SHP77 (cell line): ENCODE data around the gene TGFBI.

Experiments used
- DNase-seq, 2 experiments: peaks; one replicate each; lab custom pipeline; 2025; lab: John Stamatoyannopoulos, UW

The TGFBI gene

DNA sequence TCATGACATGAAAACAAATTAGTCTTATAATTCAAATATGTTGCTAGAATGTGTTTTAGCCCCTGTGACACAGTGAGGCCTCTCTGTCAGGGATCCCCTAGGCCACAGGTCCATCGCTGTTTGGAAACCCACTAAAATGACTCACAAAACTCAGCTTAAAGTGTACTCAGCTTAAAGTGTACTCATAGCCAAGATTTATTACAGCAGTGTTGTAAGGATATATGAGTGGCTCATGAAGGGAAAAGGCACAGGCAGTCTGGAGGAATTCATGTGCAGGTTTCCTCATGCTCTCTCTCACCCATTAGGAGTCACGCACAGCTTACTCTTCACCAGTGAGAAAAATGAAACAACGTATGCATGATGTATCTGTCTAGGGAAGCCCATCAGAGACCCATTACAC lies 24.4 kb upstream of the TGFBI start:
- no peak for DNase-seq

DNA sequence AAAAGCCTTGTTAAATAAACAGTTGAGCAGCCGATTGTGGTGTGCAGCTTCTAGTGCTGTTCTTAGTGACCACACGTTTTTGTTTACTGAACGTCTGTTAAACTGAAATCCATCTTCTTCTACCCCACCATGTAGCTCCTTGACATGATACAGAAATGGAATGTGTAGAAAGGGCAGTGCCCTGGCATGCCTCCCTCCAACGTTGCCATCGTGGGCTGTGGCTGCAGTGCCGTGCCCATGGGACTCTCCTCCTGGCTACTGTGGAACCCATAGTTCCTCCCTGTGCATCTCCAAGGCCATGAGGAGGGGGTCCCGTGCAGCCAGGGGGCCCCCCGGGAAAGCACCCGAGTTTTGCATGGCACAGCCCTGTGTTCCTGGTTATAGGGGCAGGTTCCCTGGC lies 23.3 kb upstream of the TGFBI start:
- DNase-seq = no peak

DNA sequence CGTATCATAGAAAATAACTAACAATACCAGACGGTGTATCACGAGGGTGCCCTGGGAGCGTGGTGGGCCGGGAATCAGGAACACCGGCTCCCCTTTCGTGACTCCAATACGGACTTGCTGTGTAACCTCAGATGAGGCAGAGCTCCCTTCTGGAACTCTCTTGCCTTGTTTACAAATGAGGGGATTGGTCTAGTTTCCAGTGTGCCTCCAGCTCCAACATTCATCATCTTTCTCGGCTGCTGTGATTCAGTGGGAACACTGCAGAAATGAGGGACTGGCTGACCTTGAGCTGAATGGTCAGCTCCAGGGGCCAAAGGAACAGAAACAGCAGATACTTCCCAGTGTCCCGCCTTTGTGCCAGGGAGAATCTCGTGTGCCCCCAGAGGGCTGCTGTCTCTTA lies 22.6 kb upstream of the TGFBI start:
- no peak for DNase-seq

DNA sequence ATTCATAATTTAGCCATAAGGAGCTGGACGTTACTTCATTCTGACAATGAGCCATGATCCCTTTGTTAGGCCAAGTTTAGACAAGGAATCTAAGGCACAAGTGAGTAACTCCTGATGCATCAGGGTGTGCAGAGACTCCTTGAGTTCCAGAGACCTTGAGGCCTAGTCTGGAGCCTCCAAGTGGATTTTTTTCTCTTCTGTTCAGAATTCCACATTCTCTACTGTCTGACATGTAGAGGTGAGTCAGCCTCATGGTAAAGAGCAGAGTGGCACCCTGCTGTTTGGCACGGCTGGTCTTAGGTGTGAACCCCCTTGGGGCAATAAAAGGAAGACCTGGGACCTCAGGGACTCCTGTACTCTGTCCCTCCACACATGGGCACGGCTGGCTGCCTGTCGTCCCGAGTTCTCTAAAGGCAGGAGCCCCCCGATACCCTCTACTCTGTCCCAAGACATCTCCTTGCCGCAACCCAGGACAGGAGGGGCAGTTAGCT lies 22.0 kb upstream of the TGFBI start:
- no peak for DNase-seq

DNA sequence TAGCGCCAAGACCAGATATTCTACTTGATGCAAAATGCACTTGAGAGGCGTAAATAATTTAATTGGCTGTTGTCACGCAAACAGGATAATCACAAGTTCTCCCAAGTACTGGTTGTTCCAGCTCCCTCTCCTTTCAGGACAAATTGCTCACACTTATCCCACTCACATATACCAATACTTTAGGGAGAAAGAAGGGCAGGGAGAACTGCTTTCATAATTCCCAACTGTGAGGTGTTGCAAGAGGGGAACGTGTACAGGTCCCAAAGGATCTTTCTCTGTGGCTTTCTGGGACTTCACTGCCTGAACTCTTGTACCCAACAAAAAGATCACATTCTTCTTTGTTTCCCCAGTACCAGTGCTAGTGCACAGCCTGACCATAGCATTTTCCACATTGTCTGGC lies 21.5 kb upstream of the TGFBI start:
- DNase-seq = no peak

DNA sequence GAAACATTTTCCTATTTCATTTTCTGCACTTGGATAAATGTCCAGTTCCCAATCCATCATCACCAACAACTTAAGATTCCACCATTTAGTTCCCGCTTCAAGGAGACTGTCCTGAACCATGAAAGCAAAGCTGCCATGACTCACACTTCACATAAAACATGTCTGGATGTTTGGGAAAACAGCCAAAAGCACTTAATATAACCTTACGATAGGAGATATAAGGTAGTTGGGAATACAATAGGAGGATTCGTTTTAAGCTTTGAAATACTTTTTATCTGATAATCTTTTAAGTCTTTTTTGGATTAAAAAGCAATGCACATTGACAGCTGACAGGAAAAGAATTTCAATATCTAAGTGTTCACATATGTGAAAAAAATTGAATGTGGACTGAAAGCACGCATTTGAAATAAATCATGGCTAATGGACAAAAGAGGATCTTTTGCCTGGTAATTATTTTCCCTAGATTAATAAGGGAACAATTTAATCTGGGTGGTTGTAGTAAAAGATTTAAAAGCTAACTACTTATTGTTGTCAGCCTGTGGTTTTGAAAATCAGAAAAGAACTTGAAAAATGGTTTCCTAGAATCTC lies 17.3 kb upstream of the TGFBI start:
- no peak for DNase-seq

DNA sequence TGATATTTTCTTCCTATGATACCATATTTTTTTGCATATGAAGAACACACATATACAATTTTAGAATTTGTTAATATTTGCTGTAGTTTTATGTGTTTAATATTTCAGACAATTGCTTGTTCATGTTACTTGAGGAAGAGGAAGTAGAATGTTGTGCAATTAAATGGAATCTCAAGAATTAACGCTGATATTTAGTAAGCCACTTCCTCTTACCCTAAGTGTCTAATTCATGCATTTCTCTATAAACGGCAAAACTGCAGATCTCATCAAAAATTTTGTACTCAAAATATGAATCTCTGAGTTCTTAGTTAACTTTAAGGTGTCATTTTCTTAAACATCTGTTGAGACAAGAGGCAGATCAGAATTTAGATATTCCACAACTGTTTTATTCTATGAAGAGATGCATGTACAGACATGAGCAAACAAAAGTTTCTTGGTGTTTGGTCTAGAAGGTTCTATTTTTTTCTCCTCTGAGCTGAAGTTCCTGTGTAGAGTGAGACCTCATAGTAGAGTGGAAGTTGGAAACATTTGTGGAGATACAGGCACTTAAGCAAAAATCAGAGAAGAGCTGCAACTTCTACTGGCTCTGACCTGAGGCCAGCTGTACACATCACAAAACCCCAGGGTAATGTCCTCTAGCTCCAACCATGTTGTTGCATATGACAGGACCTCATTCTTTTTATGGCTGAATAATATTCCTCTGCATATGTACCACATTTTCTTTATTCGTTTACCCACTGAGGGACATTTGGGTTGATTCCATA lies 16.6 kb upstream of the TGFBI start:
- DNase-seq = no peak

DNA sequence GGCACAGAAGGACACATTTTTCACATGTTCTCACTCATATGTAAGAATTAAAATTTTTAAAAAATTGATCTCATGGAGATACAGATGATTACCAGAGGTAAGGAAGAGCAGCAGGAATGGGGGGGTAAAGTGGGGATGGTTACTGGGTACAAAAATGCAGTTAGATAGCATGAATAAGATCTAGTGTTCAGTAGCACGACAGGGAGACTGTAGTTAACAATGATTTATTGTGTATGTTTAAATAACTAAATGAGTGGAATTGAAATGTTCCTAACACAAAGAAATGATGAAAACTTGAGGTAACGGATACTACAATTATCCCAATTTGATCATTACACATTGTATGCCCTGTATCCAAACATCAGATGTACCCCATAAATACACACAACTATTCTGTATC lies 15.2 kb upstream of the TGFBI start:
- no peak for DNase-seq

DNA sequence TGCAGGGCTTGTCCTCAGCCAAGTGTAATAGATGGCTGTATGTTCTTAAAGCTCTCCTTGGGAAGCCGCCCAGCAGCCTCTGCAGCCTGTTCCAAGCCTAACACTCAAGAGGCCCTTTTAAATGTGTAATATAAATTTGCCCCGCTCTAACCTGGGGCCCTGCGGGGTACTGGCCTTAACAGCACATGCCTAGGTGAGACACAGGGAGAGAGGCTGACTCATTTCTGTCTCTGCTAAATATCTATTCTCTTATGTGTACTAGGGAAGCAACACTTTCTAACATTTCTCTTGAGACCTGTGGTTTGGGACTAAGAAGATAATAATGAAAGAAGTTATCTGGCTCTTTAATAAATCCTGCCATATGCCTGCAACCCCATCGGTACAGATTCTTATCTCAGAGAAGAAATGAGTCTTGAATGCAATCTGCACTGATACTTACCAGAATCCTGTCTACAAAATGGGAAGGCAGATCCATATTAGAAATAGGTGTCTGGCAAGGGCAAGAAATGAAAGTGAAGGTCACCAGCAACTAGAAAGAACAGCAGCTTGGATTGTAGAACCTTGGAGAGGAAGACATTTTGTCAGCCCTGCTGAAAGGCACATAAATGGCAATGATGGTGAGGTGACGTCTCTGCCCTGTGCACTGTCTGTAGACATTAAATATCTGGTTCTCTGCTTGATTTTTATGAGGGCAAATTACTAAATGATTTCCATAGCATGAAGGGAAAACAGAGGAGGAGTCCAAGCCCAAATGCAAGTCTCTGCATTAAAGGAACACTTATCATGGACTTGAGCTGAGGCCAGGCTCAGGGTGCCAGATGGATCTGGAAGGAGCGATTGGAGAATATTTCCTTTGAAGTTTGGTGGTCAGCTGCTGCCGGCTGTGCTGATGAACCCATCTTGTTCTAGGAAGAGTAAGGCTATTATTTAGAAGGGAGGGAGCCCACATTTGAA lies 14.5 kb upstream of the TGFBI start:
- DNase-seq = no peak

DNA sequence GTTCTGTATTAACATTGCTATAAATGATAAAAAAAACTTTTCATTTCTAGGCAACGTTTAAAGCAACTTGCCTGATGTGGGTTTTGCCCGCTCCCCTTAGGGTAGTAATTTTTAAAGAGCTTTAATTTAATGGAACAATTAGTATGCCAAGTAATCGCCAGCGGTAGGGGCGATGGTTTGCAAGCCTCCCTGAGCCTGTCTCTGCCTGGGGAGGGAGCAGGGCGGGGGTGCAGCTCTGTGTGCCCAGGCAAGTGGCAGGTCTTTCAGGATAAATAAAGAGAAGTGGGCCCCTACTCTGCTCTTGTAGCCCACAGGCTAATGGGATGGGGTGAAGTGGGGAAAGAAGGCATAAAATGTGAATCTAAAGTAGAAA lies 13.8 kb upstream of the TGFBI start:
- no peak for DNase-seq

DNA sequence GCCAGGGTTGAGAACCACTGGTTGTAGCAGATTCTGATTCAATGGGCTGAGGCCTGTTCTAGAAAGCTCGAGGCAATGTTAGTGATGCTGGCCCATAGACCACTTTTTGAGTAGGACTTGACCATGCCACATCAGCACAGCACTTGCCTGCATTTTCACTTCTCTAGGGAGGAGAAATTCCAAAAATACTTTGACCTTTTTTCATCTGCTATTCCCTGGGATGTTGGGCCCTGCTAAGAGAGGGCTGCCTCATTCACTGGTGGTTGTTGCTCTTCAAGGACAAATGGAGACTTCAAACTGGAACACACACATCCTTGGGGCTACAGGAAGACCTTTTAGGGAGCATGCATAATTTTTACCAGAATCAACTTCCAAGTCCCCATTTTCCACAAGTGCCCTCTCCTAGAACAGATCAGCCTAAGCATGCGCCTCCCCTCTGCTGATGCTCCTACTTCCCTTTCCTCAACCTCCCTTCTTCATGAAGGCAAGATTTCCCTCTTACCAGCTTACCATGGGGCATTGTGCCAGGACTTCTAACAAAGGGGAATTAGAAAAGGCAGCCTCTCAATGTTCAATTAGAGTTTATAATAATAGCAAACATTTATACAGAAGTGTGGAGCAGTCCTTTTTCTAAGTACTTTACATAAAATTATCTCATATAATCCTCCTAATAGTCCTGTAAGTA lies 12.7 kb upstream of the TGFBI start:
- DNase-seq = no peak

DNA sequence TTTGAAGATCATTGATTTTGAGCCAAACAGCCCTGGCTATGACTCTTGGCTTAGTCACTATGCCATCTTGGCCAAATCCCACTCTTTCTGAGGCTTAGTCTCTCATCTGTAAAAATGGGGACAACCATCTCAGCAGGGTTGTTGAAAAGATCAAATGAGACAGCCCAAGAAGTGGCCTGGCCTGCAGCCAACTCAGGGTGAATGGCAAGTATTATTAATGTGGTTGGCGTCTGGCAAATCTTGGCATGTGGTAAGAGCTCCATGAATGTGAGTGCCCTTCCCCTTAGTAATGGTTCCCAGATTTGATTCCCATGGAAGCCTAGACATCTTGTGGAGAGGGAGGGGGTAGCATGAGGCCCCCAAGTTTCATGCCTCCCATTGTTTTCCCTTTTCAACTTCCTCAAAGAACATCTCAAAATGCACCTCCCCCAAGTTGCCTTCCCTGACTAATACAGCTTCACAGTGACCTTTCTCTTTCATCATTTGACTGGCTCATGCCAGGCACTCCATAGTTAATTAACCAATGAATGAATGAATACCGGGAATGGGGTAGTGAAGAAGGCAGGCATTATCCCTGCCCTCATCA lies 11.8 kb upstream of the TGFBI start:
- no peak for DNase-seq

DNA sequence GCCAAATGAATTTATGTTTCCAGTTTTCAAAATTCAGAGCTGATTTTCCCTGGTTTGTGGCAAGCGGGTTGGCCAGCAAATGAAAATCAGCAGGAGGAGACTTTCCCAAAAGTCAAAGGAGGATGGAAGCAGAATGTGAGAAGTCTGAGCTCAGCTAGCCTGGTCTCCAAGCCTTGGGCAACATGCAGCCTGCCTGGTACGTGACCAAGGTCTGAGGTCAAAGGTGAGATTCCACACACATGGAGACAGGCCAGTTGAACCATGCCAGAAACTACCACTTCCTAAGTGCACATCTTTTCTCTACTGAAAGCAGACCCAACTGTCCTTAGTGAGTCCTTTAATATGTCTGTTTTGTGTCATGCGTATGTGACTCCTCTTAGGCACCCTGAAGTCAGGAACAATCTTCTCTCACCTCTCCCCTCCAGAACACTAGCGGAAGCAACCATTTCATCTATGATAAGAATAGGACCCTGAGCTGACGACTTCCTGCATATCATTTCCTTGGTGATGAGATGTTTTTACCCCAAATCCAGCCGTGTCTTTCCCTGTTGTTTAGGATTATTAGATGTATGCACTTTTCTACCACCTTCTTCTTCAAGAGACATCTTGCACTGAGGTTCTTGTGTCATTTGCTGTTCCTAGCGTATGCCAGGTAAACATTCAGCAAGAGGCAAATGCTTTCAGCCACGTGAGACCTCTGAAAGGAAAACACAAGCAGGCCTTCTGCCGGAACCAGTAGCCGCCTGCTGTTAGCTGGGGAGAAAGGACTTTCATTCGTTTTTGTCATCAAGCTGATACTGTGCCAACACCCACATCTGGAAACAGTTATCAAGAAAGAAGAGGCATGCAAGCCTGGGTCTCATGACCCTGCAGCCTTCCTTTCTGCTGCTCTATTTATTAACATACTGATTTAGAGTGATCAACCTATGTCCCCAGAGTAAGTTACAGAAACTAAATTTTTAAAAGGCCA lies 9.7 kb upstream of the TGFBI start:
- DNase-seq = peak in 1 of 2 experiments; percentile 37

DNA sequence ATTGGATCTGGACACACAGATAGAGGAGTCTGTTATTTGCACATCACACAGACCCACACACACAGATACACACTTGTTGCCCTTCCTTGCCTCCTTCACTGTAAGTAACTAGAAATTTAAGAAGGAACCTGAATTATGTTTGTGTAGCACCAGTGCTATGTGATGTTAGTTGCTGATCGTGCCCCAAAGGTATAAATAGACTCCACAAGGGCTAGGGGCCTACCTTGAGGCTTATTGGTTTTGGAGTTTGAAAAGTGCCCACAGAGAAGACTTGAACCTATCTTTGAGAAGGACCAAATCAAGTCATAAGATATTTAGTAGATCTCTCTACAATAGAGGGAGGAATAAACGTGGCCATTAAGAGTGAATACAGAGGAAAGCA lies 8.8 kb upstream of the TGFBI start:
- no peak for DNase-seq

DNA sequence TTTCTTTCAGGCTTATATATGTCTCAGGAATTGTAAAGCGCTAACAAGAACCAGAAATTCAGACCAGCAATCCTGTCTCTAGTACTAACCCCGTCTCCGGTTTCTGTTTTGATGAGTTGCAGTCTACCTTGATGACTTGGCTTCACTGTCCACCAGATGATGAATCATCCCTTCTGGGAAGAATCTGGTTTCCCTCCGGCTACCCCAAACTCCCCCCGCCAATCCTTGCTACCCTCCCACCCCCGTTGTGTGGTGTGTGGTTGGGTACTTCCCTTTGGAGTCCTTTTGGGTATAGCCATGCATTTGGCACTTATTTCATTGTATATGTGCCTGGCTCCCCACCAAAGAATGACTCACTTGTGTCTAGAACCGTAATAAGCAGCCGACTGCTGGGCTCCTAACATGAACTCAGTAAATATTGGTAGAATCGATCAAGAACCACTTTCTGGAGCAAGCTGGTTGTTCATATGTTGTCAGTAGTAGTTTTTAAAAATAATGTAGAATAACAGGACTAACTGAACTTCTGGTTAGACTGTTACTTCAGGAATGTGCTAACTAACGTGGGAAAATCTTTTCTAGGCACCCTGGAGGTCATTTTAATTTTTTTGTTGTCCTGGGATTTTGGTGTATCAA lies 8.3 kb upstream of the TGFBI start:
- DNase-seq = peak; percentile 19 to 68

DNA sequence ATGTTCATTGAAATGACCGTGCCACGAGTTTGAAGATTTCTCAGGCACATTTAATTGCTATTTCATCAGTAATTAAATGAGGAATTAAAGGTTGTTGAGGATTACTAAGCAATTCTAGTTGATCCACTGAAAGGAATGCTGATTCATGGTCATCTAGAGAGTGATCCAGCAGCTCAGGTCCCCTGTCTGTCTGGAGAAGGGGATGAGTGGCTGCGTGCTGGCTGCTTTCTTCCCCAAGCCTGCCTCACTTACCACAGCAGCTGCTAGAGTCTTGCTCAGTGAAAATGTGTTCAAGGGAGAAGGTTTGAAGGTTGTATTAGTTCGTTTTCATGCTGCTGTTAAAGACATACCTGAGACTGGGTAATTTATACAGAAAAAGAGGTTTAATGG lies 7.8 kb upstream of the TGFBI start:
- DNase-seq = peak in 1 of 2 experiments; percentile 20

DNA sequence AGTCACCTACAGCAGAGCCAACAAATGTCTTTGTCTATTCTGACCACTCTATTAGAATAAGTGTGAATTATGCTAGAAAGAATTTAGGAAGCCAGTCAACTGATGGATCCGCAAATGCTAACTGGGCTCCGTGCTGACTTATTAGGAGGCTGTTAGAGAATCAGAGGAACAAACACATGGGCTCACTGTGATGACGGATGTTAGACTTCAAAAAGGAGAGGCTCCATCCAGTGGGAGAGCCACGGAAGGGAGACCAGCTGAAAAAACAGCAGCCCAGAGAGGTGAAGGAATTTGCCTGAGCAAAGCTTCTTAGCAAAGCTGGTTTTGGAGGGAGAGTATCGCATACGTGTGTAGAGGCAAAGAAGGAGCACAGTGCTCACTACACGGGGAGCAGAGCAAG lies 5.8 kb upstream of the TGFBI start:
- DNase-seq = no peak

DNA sequence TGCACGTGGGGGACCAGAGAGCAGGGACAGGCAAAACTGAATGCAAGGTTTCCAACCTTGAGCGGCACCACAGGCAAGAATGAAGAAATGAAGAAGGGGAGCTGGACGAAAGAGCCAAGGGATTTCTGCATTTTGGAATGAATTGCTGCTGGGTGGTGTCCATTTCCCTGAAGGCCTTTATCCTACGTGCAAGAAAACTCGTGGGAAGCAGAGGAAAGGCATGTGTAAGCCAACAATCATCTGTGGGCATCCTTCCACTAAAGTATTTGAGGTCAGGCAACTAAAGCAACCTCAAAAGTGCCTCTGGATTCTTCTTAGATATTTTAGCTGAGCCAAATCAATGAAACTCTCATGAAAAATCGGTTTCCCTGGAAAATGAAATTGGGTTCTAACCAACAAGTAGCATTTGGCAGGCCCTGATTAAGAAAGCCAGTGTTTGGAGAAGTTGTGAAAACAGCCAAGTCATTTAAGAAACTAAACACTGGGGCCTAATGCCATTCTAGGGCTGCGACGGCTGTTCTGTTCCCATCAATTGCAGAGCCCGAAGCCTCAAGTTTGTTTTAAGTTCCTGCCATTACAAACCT lies 4.7 kb upstream of the TGFBI start:
- no peak for DNase-seq

DNA sequence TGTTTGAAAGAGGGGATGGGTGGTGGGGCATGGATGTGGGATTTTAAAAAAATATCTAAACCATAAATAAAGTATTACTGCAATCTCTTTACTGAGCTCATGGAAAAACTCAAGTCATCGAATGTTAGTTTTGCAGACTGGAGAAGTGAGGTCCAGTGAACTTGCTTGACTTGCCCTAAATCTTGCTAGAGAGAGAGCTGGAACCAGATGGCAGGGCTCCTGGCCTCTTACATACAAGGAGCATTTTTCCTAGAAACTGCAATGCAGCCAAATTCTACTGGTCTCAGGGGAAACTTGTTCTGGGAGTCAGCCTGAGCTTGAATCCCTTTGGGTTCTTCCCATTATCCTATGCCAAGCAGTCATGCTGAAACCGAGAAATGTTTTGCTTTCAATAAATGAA lies 2.9 kb upstream of the TGFBI start:
- no peak for DNase-seq

DNA sequence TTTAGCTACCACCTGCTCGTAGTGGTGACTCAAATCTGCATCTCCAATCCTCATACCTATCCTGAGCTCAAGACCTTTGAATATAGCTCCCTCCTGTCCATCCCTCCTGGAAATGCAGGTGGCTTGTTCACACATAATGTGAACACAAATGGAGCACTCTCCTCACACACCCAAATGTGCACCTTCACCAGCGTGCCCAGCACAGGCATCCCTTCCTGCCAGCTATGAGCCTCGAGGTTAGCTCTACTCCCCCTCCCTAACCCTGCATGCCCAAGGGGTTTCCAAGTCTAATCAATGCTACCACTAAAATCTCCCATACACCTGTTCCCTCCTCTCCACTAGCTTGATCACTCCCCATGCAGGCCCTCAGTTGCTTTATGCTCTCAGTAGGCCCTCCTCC lies 2.2 kb upstream of the TGFBI start:
- DNase-seq = no peak
